RWPE2 (cell line): Measurements from ENCODE around the gene BRAT1.

Experiments
- ATAC-seq: fragments of 200-7000 bp; cut with Tn5 transposase; 3 replicates; pipeline ENCODE4 v1.9.1; 2021; ENCODE audit warnings: low read depth
- DNase-seq: peaks from one replicate; pipeline ENCODE4 v3.0.0-alpha.2; 2020; ENCODE audit warnings: low spot score
- H3K27ac ChIP-seq: fragments of 450-650 bp; 2 replicates; pipeline ENCODE4 v1.5.1; 2017; ENCODE audit warnings: mild to moderate bottlenecking; ENCODE audit not compliant: poor library complexity, severe bottlenecking
- H3K27me3 ChIP-seq: fragments of 250-450 bp; sonication (Bioruptor Pico); 2 replicates; pipeline ENCODE4 v1.5.1; 2021; ENCODE audit warnings: mild to moderate bottlenecking, moderate library complexity; ENCODE audit not compliant: insufficient read depth, poor library complexity, severe bottlenecking
- H3K36me3 ChIP-seq: fragments of 250-450 bp; sonication (Bioruptor Pico); 2 replicates; pipeline ENCODE4 v1.5.1; 2020; ENCODE audit warnings: low read depth, mild to moderate bottlenecking, moderate library complexity
- H3K4me1 ChIP-seq: fragments of 250-450 bp; sonication (Bioruptor Pico); 2 replicates; pipeline ENCODE4 v1.5.1; 2021; ENCODE audit warnings: mild to moderate bottlenecking, moderate library complexity; ENCODE audit not compliant: insufficient read depth, poor library complexity, severe bottlenecking
- H3K4me3 ChIP-seq: fragments of 250-450 bp; sonication (Bioruptor Pico); 2 replicates; pipeline ENCODE4 v1.5.1; 2021; ENCODE audit warnings: mild to moderate bottlenecking, moderate library complexity; ENCODE audit not compliant: severe bottlenecking
- H3K9me3 ChIP-seq: fragments of 250-450 bp; sonication (Bioruptor Pico); 2 replicates; pipeline ENCODE4 v1.5.1; 2021; ENCODE audit warnings: mild to moderate bottlenecking, moderate library complexity; ENCODE audit not compliant: severe bottlenecking
- CTCF ChIP-seq: fragments of 450-650 bp; IDR thresholded peaks from one replicate; pipeline ENCODE4 v1.5.1; 2017; ENCODE audit warnings: mild to moderate bottlenecking, moderate library complexity; ENCODE audit not compliant: poor library complexity, severe bottlenecking

BRAT1 gene

GRCh38 chr7:2497500-2498336 is 57.6 kb downstream of the BRAT1 start:
- H3K4me1 ChIP-seq = no peaks in the 10 kb centered on the region
- ATAC-seq = no peak

GRCh38 chr7:2497065-2497464 is 58.3 kb downstream of the BRAT1 start:
- Histone ChIP-seq H3K4me1 (no peaks in the 10 kb centered on the region), H3K27me3 (no peaks in the 10 kb centered on the region), H3K9me3 (no peaks in the 10 kb centered on the region), H3K4me3 (no peak overlapping the region), H3K27ac (no peak overlapping the region), H3K36me3 (no peaks in the 10 kb centered on the region)
- no peak for TF ChIP-seq CTCF
- DNase-seq (no peak), ATAC-seq (no peak)

More at GRCh38 chr7:2497500-2498336, 57.6 kb downstream of the BRAT1 start:
- DNase-seq = no peak
- Histone ChIP-seq H3K27ac (no peak overlapping the region), H3K27me3 (no peaks in the 10 kb centered on the region), H3K36me3 (no peaks in the 10 kb centered on the region), H3K4me3 (no peak overlapping the region), H3K9me3 (no peaks in the 10 kb centered on the region)
- no peak for TF ChIP-seq CTCF

GRCh38 chr7:2496375-2496774 is 58.9 kb downstream of the BRAT1 start:
- H3K4me3 ChIP-seq = no peak overlapping the region
- TF ChIP-seq CTCF = no peak
- ATAC-seq (no peak), DNase-seq (no peak)
- H3K36me3 ChIP-seq = no peaks in the 10 kb centered on the region
- H3K9me3 ChIP-seq = no peaks in the 10 kb centered on the region
- H3K4me1 ChIP-seq = no peaks in the 10 kb centered on the region
- no peak overlapping the region for H3K27ac ChIP-seq
- H3K27me3 ChIP-seq = no peaks in the 10 kb centered on the region

- no peaks in the 10 kb centered on the region for H3K27me3 ChIP-seq
- H3K9me3 ChIP-seq = no peaks in the 10 kb centered on the region
- no peak overlapping the region for H3K4me3 ChIP-seq
- no peak overlapping the region for H3K27ac ChIP-seq
- TF ChIP-seq CTCF = no peak
- ATAC-seq = no peak
- H3K36me3 ChIP-seq = no peaks in the 10 kb centered on the region
- no peaks in the 10 kb centered on the region for H3K4me1 ChIP-seq
- no peak for DNase-seq
These were observed 59.7 kb downstream of the BRAT1 start for GRCh38 chr7:2495418-2496299.
